Measurements from ENCODE around the gene MELTF. TPM values are rescaled to one million over a fixed set of nuclear protein-coding genes. Genes with fewer than 3 reads are reported as not detected.

The MELTF gene
- polyA plus RNA-seq, 1 donor from 2014 or later = 0.09 TPM

- H4K20me1 ChIP-seq (ENCODE audit: insufficient read depth) = no peaks in the 10 kb centered on the region
- H3K27ac ChIP-seq (ENCODE audit: low read length) = no peak overlapping the region
- no peaks in the 10 kb centered on the region for H3K9me3 ChIP-seq (ENCODE audit: low read length)
- peaks cover 21% of the 10 kb centered on the region for H3K27me3 ChIP-seq (ENCODE audit: insufficient read depth, low read depth, low read length)
- no peaks in the 10 kb centered on the region for H3K9me2 ChIP-seq (ENCODE audit: insufficient read depth, low read length)
- no peak overlapping the region for H3K9ac ChIP-seq (ENCODE audit: low read length)
- H3K4me3 ChIP-seq (ENCODE audit: low read length) = no peak overlapping the region
- no peak for TF ChIP-seq POLR2AphosphoS5 (IDR thresholded peaks at IDR 0.05)
- TF ChIP-seq REST (IDR thresholded peaks at IDR 0.05; ENCODE audit: borderline replicate concordance) = no peak
- TF ChIP-seq RAD21 (conservative IDR thresholded peaks at IDR 0.05) = no peak
- no peak for TF ChIP-seq SMC3 (conservative IDR thresholded peaks at IDR 0.05; ENCODE audit: poor library complexity)
- TF ChIP-seq TAF1 (IDR thresholded peaks at IDR 0.05; ENCODE audit: low read depth) = no peak
- no peak for TF ChIP-seq CTCF (IDR thresholded peaks at IDR 0.05; ENCODE audit: poor library complexity, severe bottlenecking)
- no peak for TF ChIP-seq EP300 (conservative IDR thresholded peaks at IDR 0.05; ENCODE audit: poor library complexity, severe bottlenecking)
- TF ChIP-seq EZH2 (IDR thresholded peaks at IDR 0.05; ENCODE audit: borderline replicate concordance, insufficient read depth, low read length, poor library complexity, severe bottlenecking) = no peak
- no peak for TF ChIP-seq MXI1 (conservative IDR thresholded peaks at IDR 0.05; ENCODE audit: poor library complexity, severe bottlenecking)
- H3K79me2 ChIP-seq (replicated peaks; ENCODE audit: insufficient read depth, low read length) = no peaks in the 10 kb centered on the region
- H3F3A ChIP-seq (ENCODE audit: insufficient read depth, low read length, poor library complexity, severe bottlenecking) = no peaks in the 10 kb centered on the region
- no peaks in the 10 kb centered on the region for H3K36me3 ChIP-seq (ENCODE audit: insufficient read depth, low read length)
- H3K4me2 ChIP-seq (ENCODE audit: low read length) = no peak overlapping the region
- no peak overlapping the region for H2AFZ ChIP-seq (ENCODE audit: low read depth, low read length)
These were observed 66.5 kb downstream of the MELTF start for GRCh38 chr3:196962930-196963630.

- Histone ChIP-seq H3K4me3 (ENCODE audit: low read length) (no peak overlapping the region), H4K20me1 (ENCODE audit: insufficient read depth) (no peaks in the 10 kb centered on the region), H3K9ac (ENCODE audit: low read length) (no peak overlapping the region), H3K9me3 (ENCODE audit: low read length) (no peaks in the 10 kb centered on the region), H3K4me2 (ENCODE audit: low read length) (no peak overlapping the region), H3K27me3 (ENCODE audit: insufficient read depth, low read depth, low read length) (peaks cover 14% of the 10 kb centered on the region), H3K9me2 (ENCODE audit: insufficient read depth, low read length) (no peaks in the 10 kb centered on the region), H3F3A (ENCODE audit: insufficient read depth, low read length, poor library complexity, severe bottlenecking) (no peaks in the 10 kb centered on the region), H3K27ac (ENCODE audit: low read length) (no peak overlapping the region), H2AFZ (ENCODE audit: low read depth, low read length) (no peak overlapping the region), H3K79me2 (replicated peaks; ENCODE audit: insufficient read depth, low read length) (no peaks in the 10 kb centered on the region), H3K36me3 (ENCODE audit: insufficient read depth, low read length) (no peaks in the 10 kb centered on the region)
- TF ChIP-seq SMC3 (conservative IDR thresholded peaks at IDR 0.05; ENCODE audit: poor library complexity) = no peak
- TF ChIP-seq EP300 (conservative IDR thresholded peaks at IDR 0.05; ENCODE audit: poor library complexity, severe bottlenecking) = no peak
- TF ChIP-seq MXI1 (conservative IDR thresholded peaks at IDR 0.05; ENCODE audit: poor library complexity, severe bottlenecking) = no peak
- no peak for TF ChIP-seq RAD21 (conservative IDR thresholded peaks at IDR 0.05)
- no peak for TF ChIP-seq TAF1 (IDR thresholded peaks at IDR 0.05; ENCODE audit: low read depth)
- no peak for TF ChIP-seq CTCF (IDR thresholded peaks at IDR 0.05; ENCODE audit: poor library complexity, severe bottlenecking)
- no peak for TF ChIP-seq EZH2 (IDR thresholded peaks at IDR 0.05; ENCODE audit: borderline replicate concordance, insufficient read depth, low read length, poor library complexity, severe bottlenecking)
- TF ChIP-seq REST (IDR thresholded peaks at IDR 0.05; ENCODE audit: borderline replicate concordance) = no peak
- no peak for TF ChIP-seq POLR2AphosphoS5 (IDR thresholded peaks at IDR 0.05)
These were observed 67.3 kb downstream of the MELTF start for GRCh38 chr3:196962108-196962929.
